ENCODE measurements around the gene SWAP70. TPM values are rescaled to one million over a fixed set of nuclear protein-coding genes. Genes with fewer than 3 reads are reported as not detected.

Gene SWAP70
- polyA plus RNA-seq, 3 donors: 10.9 to 26.4 (median 13.8) TPM

- H3K27me3 ChIP-seq (ENCODE audit: control insufficient read depth in 2 of 2, insufficient read depth in 2 of 2, low read length in 2 of 2): no peaks in the 10 kb centered on the region
- H3K4me2 ChIP-seq (replicated peaks; ENCODE audit: extremely low read depth, low read length, poor library complexity, severe bottlenecking): no peak overlapping the region
- H3K27ac Mint-ChIP-seq: peak overlapping the region in 3 of 7 donors; percentile 12 to 43 (median 39)
- H3K36me3 ChIP-seq (replicated peaks in 1 of 2; ENCODE audit: control insufficient read depth in 1 of 2, insufficient read depth in 2 of 2, low read length in 2 of 2): no peaks in the 10 kb centered on the region
- no peak overlapping the region for H3K4me3 Mint-ChIP-seq
- peaks cover 6 to 8% of the 10 kb centered on the region in 2 donors for H3K36me3 Mint-ChIP-seq
- H3K9ac ChIP-seq (ENCODE audit: insufficient read depth, low read length, poor library complexity, severe bottlenecking): no peak overlapping the region
- peaks cover 0 to 4% (median 0%) of the 10 kb centered on the region in 7 donors for H3K9me3 Mint-ChIP-seq
- DNase-seq: no peak
- no peaks in the 10 kb centered on the region for H3K79me2 ChIP-seq (ENCODE audit: insufficient read depth, low read length)
- no peak overlapping the region for H3K4me3 ChIP-seq (replicated peaks in 1 of 3; ENCODE audit: low read depth in 2 of 3, low read length in 3 of 3)
- no peaks in the 10 kb centered on the region for H4K20me1 ChIP-seq (ENCODE audit: insufficient read depth, low read length)
- 95% methylated on average over 4 of the region's 5 CpGs for WGBS (ENCODE audit: insufficient coverage)
- peaks cover under 1% of the 10 kb centered on the region for H3K4me1 Mint-ChIP-seq
- TF ChIP-seq CTCF (IDR thresholded peaks at IDR 0.05): no peak
- no peak overlapping the region for H2AFZ ChIP-seq (ENCODE audit: insufficient read depth, low read depth, low read length, poor library complexity, severe bottlenecking)
- H3K27me3 Mint-ChIP-seq (ENCODE audit: low read depth in 3 of 3): peaks cover 0 to 2% (median 0%) of the 10 kb centered on the region in 3 donors
- intact Hi-C loops (cut with micrococcal nuclease): no loop called here
- H3K9me3 ChIP-seq (replicated peaks in 1 of 2; ENCODE audit: control insufficient read depth in 1 of 2, insufficient read depth in 1 of 2, low read length in 2 of 2): no peaks in the 10 kb centered on the region
- no peak overlapping the region for H3K27ac ChIP-seq (ENCODE audit: low read depth in 1 of 2, low read length in 2 of 2)
- H3K4me1 ChIP-seq (ENCODE audit: control insufficient read depth in 1 of 2, insufficient read depth in 2 of 2, low read length in 2 of 2): no peaks in the 10 kb centered on the region
These were observed 101.6 kb downstream of the SWAP70 start for GRCh38 chr11:9765320-9766101.

GRCh38 chr11:9769621-9770020 is 105.7 kb downstream of the SWAP70 start:
- peak overlapping the region in 1 of 7 donors; percentile 27 for H3K27ac Mint-ChIP-seq
- peaks cover 0 to 2% (median 0%) of the 10 kb centered on the region in 3 donors for H3K27me3 Mint-ChIP-seq (ENCODE audit: low read depth in 3 of 3)
- no peak overlapping the region for H3K4me3 ChIP-seq (replicated peaks in 1 of 3; ENCODE audit: low read depth in 2 of 3, low read length in 3 of 3)
- DNase-seq: no peak
- peaks cover 21 to 28% of the 10 kb centered on the region in 2 donors for H3K36me3 Mint-ChIP-seq
- no peak overlapping the region for H3K4me2 ChIP-seq (replicated peaks; ENCODE audit: extremely low read depth, low read length, poor library complexity, severe bottlenecking)
- no peak for TF ChIP-seq CTCF (IDR thresholded peaks at IDR 0.05)
- intact Hi-C loops (cut with micrococcal nuclease): no loop called here
- H3K27me3 ChIP-seq (ENCODE audit: control insufficient read depth in 2 of 2, insufficient read depth in 2 of 2, low read length in 2 of 2): no peaks in the 10 kb centered on the region
- no peaks in the 10 kb centered on the region for H3K4me1 ChIP-seq (ENCODE audit: control insufficient read depth in 1 of 2, insufficient read depth in 2 of 2, low read length in 2 of 2)
- no peaks in the 10 kb centered on the region for H3K9me3 ChIP-seq (replicated peaks in 1 of 2; ENCODE audit: control insufficient read depth in 1 of 2, insufficient read depth in 1 of 2, low read length in 2 of 2)
- H4K20me1 ChIP-seq (ENCODE audit: insufficient read depth, low read length): no peaks in the 10 kb centered on the region
- H3K27ac ChIP-seq (ENCODE audit: low read depth in 1 of 2, low read length in 2 of 2): no peak overlapping the region
- peaks cover 0 to 4% (median 0%) of the 10 kb centered on the region in 7 donors for H3K9me3 Mint-ChIP-seq
- H3K4me3 Mint-ChIP-seq: no peak overlapping the region
- no peaks in the 10 kb centered on the region for H3K4me1 Mint-ChIP-seq
- H3K79me2 ChIP-seq (ENCODE audit: insufficient read depth, low read length): no peaks in the 10 kb centered on the region
- peaks cover 0 to 13% of the 10 kb centered on the region in 2 donors for H3K36me3 ChIP-seq (replicated peaks in 1 of 2; ENCODE audit: control insufficient read depth in 1 of 2, insufficient read depth in 2 of 2, low read length in 2 of 2)
- WGBS (ENCODE audit: insufficient coverage): 0% methylated on average over 1 of the region's 4 CpGs
- H2AFZ ChIP-seq (ENCODE audit: insufficient read depth, low read depth, low read length, poor library complexity, severe bottlenecking): no peak overlapping the region
- no peak overlapping the region for H3K9ac ChIP-seq (ENCODE audit: insufficient read depth, low read length, poor library complexity, severe bottlenecking)

Measured in CD14-positive monocyte (primary cell).